GM12892 (cell line): ENCODE results near the gene TRIM4.

Source experiments
- POLR2A ChIP-seq: IDR thresholded peaks from 2 replicates; pipeline ENCODE4 v1.6.1; 2011; ENCODE audit warnings: low read depth, low read length, control low read depth
- POLR2AphosphoS5 ChIP-seq: IDR thresholded peaks from 2 replicates; pipeline ENCODE4 v1.6.1; 2011; ENCODE audit warnings: low read depth, low read length, control low read depth
- TAF1 ChIP-seq: IDR thresholded peaks from 2 replicates; pipeline ENCODE4 v1.6.1; 2011; ENCODE audit warnings: low read depth, mild to moderate bottlenecking, control low read depth, low read length, borderline replicate concordance

DNA sequence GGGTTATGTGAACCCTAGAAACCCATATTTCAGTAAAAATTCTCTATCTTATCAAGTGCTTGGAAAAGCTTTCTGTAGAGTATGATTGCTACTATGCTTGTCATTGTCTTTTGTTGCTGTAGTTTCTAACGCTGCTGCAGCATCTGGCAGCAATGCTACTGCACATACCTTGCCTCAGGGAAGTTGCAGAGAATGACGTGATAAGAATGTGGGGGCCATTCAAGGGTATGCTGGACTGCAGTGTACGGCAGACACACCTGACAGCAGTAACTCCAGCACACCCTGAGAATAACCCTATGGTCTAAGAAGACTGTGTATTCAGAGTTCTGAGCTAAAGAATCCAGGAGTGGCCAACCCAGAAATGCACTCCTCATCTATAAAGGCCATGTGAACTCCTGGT is 20.5 kb downstream of the TRIM4 start:
- no peak for TF ChIP-seq POLR2AphosphoS5
- TF ChIP-seq POLR2A: no peak
- no peak for TF ChIP-seq TAF1
